Stimulated activated CD4-positive, alpha-beta T cell treated with anti-CD3 and anti-CD28 coated beads, Interleukin-15, amount 100 ng/mL, for 1 hour (primary cell): ENCODE data around the gene SMR3A.

Experiments used
- DNase-seq, 2 donors: peaks; one replicate each; pipeline ENCODE4 v3.0.0-alpha.2; 2020; ENCODE audit warnings: low read depth in 1 of 2, low spot score in 1 of 2

The SMR3A gene

DNA sequence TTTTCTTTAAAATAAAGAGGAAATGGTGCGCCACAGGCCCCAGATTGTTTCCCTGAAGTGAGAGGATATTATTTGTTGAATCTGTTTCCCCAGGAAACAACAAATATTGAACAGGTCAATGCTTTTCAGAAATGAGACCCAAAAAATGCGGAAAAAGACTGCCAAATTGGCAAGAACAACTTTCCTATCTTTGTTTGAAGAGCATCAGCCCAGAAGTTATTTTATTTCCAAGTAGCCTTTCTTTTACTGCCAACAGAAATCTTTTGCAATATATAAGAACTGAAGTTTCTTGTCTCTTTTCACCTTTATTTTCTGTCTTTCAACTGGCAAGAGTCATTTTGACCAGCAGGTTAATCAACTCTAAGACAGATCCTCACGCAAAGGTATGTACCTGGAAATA is at the start of gene SMR3A:
SMR3A (plus strand) TSS at position 301 of the 400 bp plus-strand sequence. CDS start 1,356 bp downstream, outside the sequence.
- no peak for DNase-seq

- no peak for DNase-seq
Measured at GRCh38 chr4:70313736-70314135, 46.8 kb upstream of the SMR3A start.

GRCh38 chr4:70315928-70316327 is 44.6 kb upstream of the SMR3A start:
- no peak for DNase-seq

DNA sequence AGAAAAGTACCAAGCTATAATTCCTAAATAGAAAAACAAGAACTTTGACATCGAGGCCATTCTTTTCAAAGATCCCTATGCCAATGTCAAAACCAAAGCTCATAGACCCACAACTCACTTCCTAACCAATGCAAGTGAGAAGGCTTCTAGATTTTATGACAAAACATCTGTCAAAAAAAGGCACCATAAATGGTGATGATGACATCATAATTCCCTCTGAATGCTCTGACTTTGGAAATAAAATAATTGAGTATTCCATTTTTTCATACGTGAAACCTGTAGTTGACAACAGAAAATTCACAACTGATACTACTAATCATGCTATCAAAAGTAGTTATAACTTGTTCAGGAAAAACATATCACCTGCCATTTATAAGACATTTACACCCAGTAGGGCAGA is 34.5 kb upstream of the SMR3A start:
- DNase-seq: no peak

GRCh38 chr4:70334681-70335080 is 25.9 kb upstream of the SMR3A start, which contains the start of gene CABS1:
CABS1 (plus strand) TSS chr4:70334981; CDS start chr4:70335040, 59 bp downstream.
- DNase-seq: no peak

- no peak for DNase-seq
Measured at GRCh38 chr4:70336043-70336442, 24.5 kb upstream of the SMR3A start.

DNA sequence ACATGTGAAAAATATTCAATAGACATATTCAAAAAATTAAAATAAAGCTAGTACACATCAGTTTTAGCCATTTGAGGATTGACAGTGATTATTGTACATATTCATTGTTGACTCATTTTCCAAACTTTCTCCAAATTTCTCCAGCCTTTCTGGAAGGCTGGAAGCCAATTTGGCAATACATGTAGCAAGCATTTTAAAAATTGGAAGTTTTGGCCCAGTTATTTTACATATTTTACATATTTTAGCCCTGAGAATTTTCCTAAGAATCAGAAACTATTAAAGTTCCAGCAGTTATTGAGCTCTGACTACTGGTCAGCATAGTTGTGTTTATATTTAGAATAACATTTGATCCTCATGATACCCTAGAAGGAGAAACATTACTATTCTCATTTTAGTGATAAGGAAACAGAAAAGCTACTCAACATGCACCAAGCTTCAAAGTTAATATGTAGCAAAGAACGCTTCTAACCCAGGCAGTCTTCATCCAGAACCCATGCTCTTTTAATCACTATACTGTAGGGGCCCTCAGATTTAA is 22.6 kb upstream of the SMR3A start:
- DNase-seq: no peak

DNA sequence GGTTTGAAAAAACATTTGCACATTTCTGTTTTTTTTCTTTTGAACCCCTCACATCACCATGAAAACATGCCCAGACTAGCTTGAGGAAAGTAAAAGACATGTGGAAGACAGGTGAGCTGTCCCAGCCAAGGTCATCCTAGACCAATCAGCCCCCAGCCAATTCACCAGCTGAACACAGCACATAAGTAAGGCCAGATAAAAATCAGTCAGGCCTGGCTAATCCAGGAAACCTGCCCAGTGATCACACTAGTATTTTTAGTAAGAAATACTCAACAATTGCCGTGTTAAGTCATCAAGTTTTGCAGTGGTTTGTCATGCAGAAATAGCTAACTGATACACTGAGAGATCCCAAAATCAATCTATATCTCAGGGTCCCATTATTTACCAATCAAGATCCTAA is 4.4 kb upstream of the SMR3A start:
- DNase-seq: no peak

- no peak for DNase-seq
Measured at GRCh38 chr4:70359115-70359661, 1.4 kb upstream of the SMR3A start.

DNA sequence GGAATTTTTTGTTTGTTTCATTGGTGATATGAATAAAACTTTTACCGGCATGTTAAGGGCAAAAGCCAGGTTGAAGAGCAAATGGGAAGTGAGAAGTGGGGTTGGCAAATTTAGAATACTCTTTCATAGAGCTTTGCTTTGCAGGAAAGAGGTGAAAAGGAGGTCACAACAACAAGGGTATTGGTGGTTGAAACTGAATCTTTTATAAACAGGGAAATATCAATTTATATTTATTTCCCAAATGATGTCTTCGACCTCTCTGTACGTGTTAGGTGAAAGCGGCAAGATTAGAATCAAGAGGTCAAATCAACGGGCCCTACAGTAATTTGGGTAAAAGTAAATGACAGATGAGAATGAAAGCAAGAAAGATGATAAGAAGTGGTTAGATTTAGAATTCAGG is 3.4 kb downstream of the SMR3A start:
- no peak for DNase-seq

GRCh38 chr4:70365479-70365878 is 4.9 kb downstream of the SMR3A start:
- no peak for DNase-seq

- no peak for DNase-seq
Measured at GRCh38 chr4:70367813-70368212, 7.3 kb downstream of the SMR3A start.

DNA sequence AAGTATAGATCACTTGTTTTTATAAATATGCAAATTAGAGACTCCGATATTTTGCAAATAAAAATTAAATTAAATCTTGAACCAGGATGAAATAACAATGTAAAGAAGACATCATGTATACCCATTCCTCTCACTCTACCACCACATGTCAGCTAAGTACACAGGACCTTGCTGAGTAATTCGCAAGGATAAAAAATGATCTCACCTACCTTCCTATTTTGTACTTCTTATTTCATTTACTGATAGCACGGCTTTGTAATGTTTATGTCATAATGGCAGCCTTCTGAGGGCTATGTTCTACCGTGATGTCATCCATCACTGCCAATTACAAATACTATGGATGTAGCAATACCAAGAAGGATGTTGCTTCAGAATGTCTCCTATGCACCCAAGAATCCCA is 11.4 kb downstream of the SMR3A start:
- no peak for DNase-seq

DNA sequence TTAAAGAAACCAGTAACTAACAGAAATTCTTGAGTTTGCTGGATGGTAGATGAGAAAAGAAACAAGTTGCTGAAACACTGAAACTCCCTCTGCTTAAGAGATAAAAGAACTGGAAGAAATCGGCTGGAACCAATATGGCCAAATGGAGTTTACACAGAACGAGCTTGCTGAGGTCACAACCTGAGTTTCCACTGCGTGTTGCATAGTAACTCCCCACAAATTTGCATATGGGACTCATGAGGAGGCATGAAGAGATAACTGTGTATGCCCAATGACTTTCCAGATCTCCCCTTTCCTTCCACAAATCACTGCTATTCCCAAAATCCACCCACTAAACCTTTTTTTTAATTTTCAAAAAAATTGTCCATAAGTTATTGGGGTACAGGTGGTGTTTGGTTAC is 12.2 kb downstream of the SMR3A start:
- no peak for DNase-seq

DNA sequence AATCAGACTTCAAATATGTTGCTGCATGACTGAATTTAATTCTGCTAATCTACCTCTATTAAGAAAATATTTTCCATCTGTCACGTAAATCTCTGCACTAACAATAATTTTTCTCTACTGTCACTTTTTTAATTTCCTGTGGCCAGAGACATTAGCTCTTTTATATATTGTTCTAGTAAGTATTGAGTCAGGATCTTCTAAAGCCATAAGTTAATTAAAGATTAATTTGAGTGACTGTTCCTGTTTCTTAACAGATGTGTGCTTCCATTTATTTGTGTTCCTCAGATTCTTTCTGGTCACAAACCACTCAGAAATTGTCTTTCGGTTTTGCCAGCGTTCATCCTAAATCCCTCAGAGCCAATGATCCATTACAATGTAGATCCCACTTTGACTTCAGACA is 20.0 kb downstream of the SMR3A start:
- DNase-seq: no peak

DNA sequence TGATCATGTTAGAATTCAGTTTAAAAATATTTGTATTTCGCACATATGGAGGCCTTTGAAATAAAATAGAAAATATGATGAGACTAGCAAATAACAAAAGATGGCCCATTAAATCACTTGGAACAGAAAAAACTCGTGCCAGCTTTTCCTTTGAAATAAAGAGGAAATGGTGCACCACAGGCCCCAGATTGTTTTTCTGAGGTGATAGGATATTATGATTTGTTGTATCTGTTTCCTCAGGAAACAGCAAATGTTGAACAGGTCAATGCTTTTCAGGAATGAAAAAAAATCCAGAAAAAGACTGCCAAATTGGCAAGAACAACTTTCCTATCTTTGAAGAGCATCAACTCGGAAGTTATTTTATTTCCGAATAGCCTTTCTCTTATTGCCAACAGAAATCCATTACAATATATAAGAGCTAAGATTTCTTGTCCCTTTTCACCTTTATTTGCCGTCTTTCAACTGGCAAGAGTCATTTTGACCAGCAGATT is 22.2 kb downstream of the SMR3A start, which contains the start of gene SMR3B:
SMR3B (plus strand) TSS at position 441 of the 491 bp plus-strand sequence. CDS start 1,380 bp downstream, outside the sequence.
- DNase-seq: no peak

GRCh38 chr4:70392057-70392776 is 31.7 kb downstream of the SMR3A start:
- no peak for DNase-seq

DNA sequence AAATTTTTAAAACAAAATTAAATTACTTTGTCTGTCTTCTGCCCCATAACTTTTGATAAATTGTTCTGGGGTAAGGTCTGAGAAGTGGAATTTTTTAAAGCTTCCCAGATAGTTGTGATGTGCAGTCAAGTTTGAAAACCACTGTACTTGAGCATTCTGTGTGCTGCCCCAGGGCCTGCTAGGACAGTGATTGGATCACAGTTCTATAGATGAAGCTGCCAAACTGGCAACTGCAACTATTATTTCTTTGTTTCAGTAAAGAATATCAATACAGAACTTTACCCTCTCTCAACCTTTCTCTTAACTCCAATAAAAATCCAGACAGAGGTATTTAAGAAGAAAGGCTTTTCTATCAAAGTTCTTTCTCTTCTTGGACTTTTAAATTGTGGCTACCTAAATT is 37.0 kb downstream of the SMR3A start, which contains the start of gene OPRPN:
OPRPN (plus strand) TSS at position 361 of the 400 bp plus-strand sequence. CDS start 1,346 bp downstream, outside the sequence.
- no peak for DNase-seq

DNA sequence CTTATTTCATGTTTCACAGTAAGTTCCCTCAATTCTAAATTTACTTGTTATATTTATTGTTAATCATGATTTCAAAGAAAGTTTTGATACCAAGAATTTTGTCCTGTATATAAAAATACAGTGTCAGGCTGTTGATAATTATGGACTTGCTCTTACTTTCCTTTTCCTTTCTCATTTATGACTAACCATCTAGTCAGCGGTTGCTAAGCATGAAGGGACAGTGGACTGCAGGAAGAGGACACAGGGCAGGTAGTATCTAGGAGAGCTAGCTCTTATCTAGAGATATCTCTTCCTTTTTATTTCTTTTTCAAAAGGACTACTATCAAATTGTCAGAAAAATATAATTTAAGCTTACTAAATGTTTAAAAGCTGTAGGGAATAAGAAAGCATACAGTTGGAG is 38.8 kb downstream of the SMR3A start:
- no peak for DNase-seq

GRCh38 chr4:70402762-70403161 is 42.2 kb downstream of the SMR3A start:
- DNase-seq: no peak

DNA sequence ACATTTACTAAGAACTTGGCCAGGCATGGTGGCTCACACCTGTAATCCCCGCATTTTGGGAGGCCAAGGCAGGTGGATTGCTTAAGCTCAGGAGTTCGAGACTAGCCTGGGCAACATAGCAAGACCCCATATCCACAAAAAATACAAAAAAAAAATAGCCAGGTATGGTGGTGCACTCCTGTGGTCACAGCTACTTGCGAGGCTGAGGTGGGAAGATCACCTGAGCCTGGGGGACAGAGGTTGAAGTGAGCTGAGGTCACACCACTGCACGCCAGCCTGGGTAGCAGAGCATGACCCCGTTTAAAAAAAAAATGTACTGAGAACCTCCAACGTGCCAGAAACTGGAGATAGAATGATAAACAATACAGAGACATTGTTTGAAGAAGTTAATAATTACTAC is 45.2 kb downstream of the SMR3A start:
- no peak for DNase-seq
